Endothelial cell of umbilical vein (primary cell): ENCODE measurements around the gene BCL11A. TPM values are rescaled to one million over a fixed set of nuclear protein-coding genes. Genes with fewer than 3 reads are reported as not detected.
"Not testable (repeated sequence)": the region's sequence is repeated elsewhere in the genome, so short reads cannot be mapped to it uniquely, and the experiment has no call there.

Experiments used
- BruUV-seq: library from RNA; stranded (reverse); fragments of 400-500 nt; replicated peaks from 2 replicates; lab custom pipeline; 2021; lab: Mats Ljungman, UMichigan
- CTCF ChIA-PET: fragments of 300-600, 350-600 bp; sonication (Branson Sonifier 250); formaldehyde crosslinking; loops from one replicate; lab custom pipeline; 2021; ENCODE audit warnings: antibody characterized with exemption, inconsistent platforms; lab: Charles Lee
- POLR2A ChIA-PET: fragments of 300-600, 350-600 bp; sonication (Branson Sonifier 250); formaldehyde crosslinking; loops from one replicate; lab custom pipeline; 2021; ENCODE audit warnings: antibody characterized with exemption, inconsistent platforms; lab: Charles Lee
- DNase-seq: peaks from one replicate; pipeline ENCODE4 v3.0.0-alpha.2; 2011; ENCODE audit warnings: low read depth, low spot score
- FAIRE-seq: peaks from 2 replicates; lab custom pipeline; 2011; peaks lifted over from hg19 to GRCh38; lab: Jason Lieb, UNC
- H2AFZ ChIP-seq: 2 replicates; pipeline ENCODE4 v1.6.0; 2012; ENCODE audit warnings: low read depth, low read length, control low read depth, inconsistent platforms
- H3K27ac ChIP-seq: 2 replicates; pipeline ENCODE4 v1.5.1; 2011; ENCODE audit warnings: low read depth, mild to moderate bottlenecking, control low read depth, low read length, moderate library complexity; ENCODE audit not compliant: insufficient read depth
- H3K27me3 ChIP-seq, 2 experiments: 2 replicates each; pipeline versions ENCODE4 v1.6.0 to v1.6.1; 2011; ENCODE audit warnings: low read length in 2 of 2, mixed read lengths in 1 of 2; ENCODE audit not compliant: control insufficient read depth in 2 of 2, insufficient read depth in 2 of 2
- H3K36me3 ChIP-seq, 2 experiments: 2 replicates in 1 of 2; 3 replicates in 1 of 2; pipeline ENCODE4 v1.5.1; 2011; ENCODE audit warnings: low read length in 2 of 2, mild to moderate bottlenecking in 1 of 2, moderate library complexity in 1 of 2; ENCODE audit not compliant: control insufficient read depth in 2 of 2, insufficient read depth in 2 of 2; ENCODE audit errors: extremely low read depth in 1 of 2
- H3K4me1 ChIP-seq: 3 replicates; pipeline ENCODE4 v1.5.1; 2011; ENCODE audit warnings: mild to moderate bottlenecking, low read length; ENCODE audit not compliant: control insufficient read depth, insufficient read depth; ENCODE audit errors: extremely low read depth
- H3K4me2 ChIP-seq: 2 replicates; pipeline ENCODE4 v1.6.1; 2011; ENCODE audit warnings: low read length, control low read depth, mixed read lengths; ENCODE audit not compliant: insufficient read depth
- H3K4me3 ChIP-seq, 3 experiments: fragments of 200-600 bp in 1 of 3; sonication (generic), shearing (Covaris generic) in 1 of 3; replicated peaks in 1 of 3; 2 replicates each; pipeline ENCODE4 v1.5.1; 2011 to 2016; ENCODE audit warnings: control low read depth in 3 of 3, low read length in 3 of 3, mild to moderate bottlenecking in 2 of 3, inconsistent platforms in 1 of 3, low read depth in 1 of 3, moderate library complexity in 1 of 3; ENCODE audit not compliant: insufficient read depth in 1 of 3
- H3K79me2 ChIP-seq: 2 replicates; pipeline ENCODE4 v1.6.0; 2012; ENCODE audit warnings: low read length, inconsistent platforms; ENCODE audit not compliant: control insufficient read depth, insufficient read depth
- H3K9ac ChIP-seq: replicated peaks from 2 replicates; pipeline ENCODE3; 2011; ENCODE audit warnings: low read length, control low read depth; ENCODE audit not compliant: insufficient read depth; ENCODE audit errors: extremely low read depth
- H3K9me1 ChIP-seq: replicated peaks from 3 replicates; pipeline ENCODE4 v1.6.0; 2011; ENCODE audit warnings: mild to moderate bottlenecking, low read length; ENCODE audit not compliant: control insufficient read depth, insufficient read depth; ENCODE audit errors: extremely low read depth
- H3K9me3 ChIP-seq: replicated peaks from 2 replicates; pipeline ENCODE4 v1.5.1; 2012; ENCODE audit warnings: low read length, inconsistent platforms; ENCODE audit not compliant: control insufficient read depth, insufficient read depth
- H4K20me1 ChIP-seq: replicated peaks from 2 replicates; pipeline ENCODE3; 2011; ENCODE audit warnings: mild to moderate bottlenecking, low read length; ENCODE audit not compliant: control insufficient read depth, insufficient read depth; ENCODE audit errors: extremely low read depth
- EZH2 ChIP-seq: IDR thresholded peaks from 2 replicates; pipeline ENCODE4 v1.6.1; 2012; ENCODE audit warnings: borderline replicate concordance, low read depth, mild to moderate bottlenecking, moderate library complexity, low read length, inconsistent platforms; ENCODE audit not compliant: severe bottlenecking
- FOS ChIP-seq: IDR thresholded peaks from 2 replicates; pipeline ENCODE4 v1.6.1; 2011; ENCODE audit warnings: mild to moderate bottlenecking, low read length, moderate library complexity, borderline replicate concordance; ENCODE audit not compliant: insufficient read depth
- GATA2 ChIP-seq: IDR thresholded peaks from 2 replicates; pipeline ENCODE4 v1.7.0; 2011; ENCODE audit warnings: low read depth, mild to moderate bottlenecking, moderate library complexity, mixed read lengths, low read length; ENCODE audit not compliant: insufficient read length, insufficient read depth
- JUN ChIP-seq: IDR thresholded peaks from 2 replicates; pipeline ENCODE4 v1.6.1; 2011; ENCODE audit warnings: borderline replicate concordance, low read depth; ENCODE audit not compliant: insufficient read length, insufficient read depth
- MYC ChIP-seq: IDR thresholded peaks from one replicate; pipeline ENCODE4 v1.6.1; 2011; ENCODE audit warnings: mild to moderate bottlenecking, low read depth, low read length
- POLR2A ChIP-seq: IDR thresholded peaks from 2 replicates; pipeline ENCODE4 v1.6.1; 2012; ENCODE audit warnings: low read depth, mild to moderate bottlenecking, control low read depth, low read length
- POLR2AphosphoS5 ChIP-seq: IDR thresholded peaks from 2 replicates; pipeline ENCODE4 v1.6.1; 2012; ENCODE audit warnings: low read depth, mild to moderate bottlenecking, control low read depth, low read length, moderate library complexity; ENCODE audit not compliant: insufficient read depth
- dilution Hi-C: fragments of 300-500 bp; cut with MboI; formaldehyde crosslinking; loops from one replicate; pipeline ENCODE4 v1.15.0; 2019; ENCODE audit warnings: low sequenced_read_pairs; ENCODE audit not compliant: extremely low pct_ligation_motif_present
- intact Hi-C: fragments of 100-400 bp; cut with micrococcal nuclease; formaldehyde crosslinking; loops from one replicate; pipeline ENCODE4 v1.10.0; 2022
- polyA plus RNA-seq, 4 experiments: library from polyadenylated mRNA; depleted of rRNA in 3 of 4; stranded (reverse) in 3 of 4; unstranded in 1 of 4; fragments of >200 nt; gene quantifications; 2 replicates each; pipeline versions ENCODE4 v1.2.1 to v1.2.3, GENCODE V29; 2011 to 2012; ENCODE audit warnings: missing spikeins in 1 of 4
- total RNA-seq: library from RNA; stranded (reverse); gene quantifications from 2 replicates; pipeline ENCODE4 v1.2.3, GENCODE V29; 2021
- TF ChIP-seq, protein P1 (sequence below): IDR thresholded peaks from 2 replicates; pipeline ENCODE4 v1.6.1; 2011; ENCODE audit not compliant: insufficient read depth, insufficient read length
- TF ChIP-seq, protein P2 (sequence below), 2 donors: IDR thresholded peaks; 1 replicate in 1 of 2; 2 replicates in 1 of 2; pipeline ENCODE4 v1.5.1; 2011; ENCODE audit warnings: low read length in 2 of 2, mild to moderate bottlenecking in 2 of 2, moderate library complexity in 2 of 2, control low read depth in 1 of 2, inconsistent platforms in 1 of 2, low read depth in 1 of 2; ENCODE audit not compliant: insufficient read depth in 1 of 2; ENCODE audit errors: extremely low read depth in 1 of 2

BCL11A gene
- total and polyA plus RNA-seq, 2 donors (not counting 3 experiments of a cell fraction or from before 2014, with no cell fraction given), result 0.12 to 0.88 TPM

DNA sequence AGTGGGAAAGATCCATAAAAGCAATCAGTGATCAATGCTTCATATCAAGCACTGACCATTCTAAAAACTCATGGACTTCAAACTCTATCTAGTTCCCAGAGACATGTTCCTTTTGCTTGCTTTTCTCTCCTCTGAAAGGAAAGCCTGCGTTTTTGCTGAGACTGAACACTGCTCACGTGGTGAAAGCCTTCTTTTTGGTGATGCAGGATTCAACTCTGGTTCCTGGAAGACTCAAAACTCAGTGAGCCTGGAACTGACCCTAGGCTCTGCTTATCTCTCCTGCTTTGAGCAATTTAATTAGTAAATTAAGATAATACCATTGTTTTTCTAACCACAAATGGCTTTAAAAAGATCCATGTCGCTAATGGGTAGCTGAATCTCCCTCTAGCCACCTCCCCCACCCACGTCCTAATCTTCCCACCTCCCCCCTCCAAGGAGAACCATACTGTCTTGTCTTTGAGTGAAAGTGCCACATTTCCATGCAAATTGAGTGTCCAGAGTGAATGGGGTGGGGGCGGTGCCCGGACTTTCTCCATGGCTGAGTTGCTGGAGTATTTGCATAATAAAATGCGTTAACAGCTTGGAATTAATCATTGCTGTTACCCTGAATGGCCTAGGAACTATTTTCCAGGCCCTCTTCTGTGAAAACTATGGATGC is 130.5 kb downstream of the BCL11A start:
- FAIRE-seq, result no peak
- no peaks in the 10 kb centered on the region for H3K27me3 ChIP-seq
- H3K9ac ChIP-seq, result no peak overlapping the region
- no peaks in the 10 kb centered on the region for H4K20me1 ChIP-seq
- H3K4me2 ChIP-seq, result no peak overlapping the region
- no peaks in the 10 kb centered on the region for H3K36me3 ChIP-seq
- ChIA-PET CTCF (no interaction called here), POLR2A (no interaction called here)
- no peak overlapping the region for H3K27ac ChIP-seq
- intact Hi-C loops, result no loop called here
- no peaks in the 10 kb centered on the region for H3K79me2 ChIP-seq
- no peak for DNase-seq
- TF ChIP-seq GATA2 (no peak), EZH2 (no peak), POLR2A (no peak), POLR2AphosphoS5 (no peak), FOS (no peak), MYC (no peak), JUN (no peak)
- TF ChIP-seq, protein P1, sequence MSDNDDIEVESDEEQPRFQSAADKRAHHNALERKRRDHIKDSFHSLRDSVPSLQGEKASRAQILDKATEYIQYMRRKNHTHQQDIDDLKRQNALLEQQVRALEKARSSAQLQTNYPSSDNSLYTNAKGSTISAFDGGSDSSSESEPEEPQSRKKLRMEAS, result no peak
- TF ChIP-seq, protein P2, sequence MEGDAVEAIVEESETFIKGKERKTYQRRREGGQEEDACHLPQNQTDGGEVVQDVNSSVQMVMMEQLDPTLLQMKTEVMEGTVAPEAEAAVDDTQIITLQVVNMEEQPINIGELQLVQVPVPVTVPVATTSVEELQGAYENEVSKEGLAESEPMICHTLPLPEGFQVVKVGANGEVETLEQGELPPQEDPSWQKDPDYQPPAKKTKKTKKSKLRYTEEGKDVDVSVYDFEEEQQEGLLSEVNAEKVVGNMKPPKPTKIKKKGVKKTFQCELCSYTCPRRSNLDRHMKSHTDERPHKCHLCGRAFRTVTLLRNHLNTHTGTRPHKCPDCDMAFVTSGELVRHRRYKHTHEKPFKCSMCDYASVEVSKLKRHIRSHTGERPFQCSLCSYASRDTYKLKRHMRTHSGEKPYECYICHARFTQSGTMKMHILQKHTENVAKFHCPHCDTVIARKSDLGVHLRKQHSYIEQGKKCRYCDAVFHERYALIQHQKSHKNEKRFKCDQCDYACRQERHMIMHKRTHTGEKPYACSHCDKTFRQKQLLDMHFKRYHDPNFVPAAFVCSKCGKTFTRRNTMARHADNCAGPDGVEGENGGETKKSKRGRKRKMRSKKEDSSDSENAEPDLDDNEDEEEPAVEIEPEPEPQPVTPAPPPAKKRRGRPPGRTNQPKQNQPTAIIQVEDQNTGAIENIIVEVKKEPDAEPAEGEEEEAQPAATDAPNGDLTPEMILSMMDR (IDR thresholded peaks at IDR 0.05; ENCODE audit: extremely low read depth in 1 of 2, insufficient read depth in 1 of 2, low read depth in 1 of 2, low read length in 2 of 2), result no peak
- H3K9me3 ChIP-seq, result no peaks in the 10 kb centered on the region
- H2AFZ ChIP-seq, result no peak overlapping the region
- BruUV-seq, result no TSS peak
- dilution Hi-C loops, result no loop called here
- no peak overlapping the region for H3K4me3 ChIP-seq
- no peaks in the 10 kb centered on the region for H3K9me1 ChIP-seq
- no peaks in the 10 kb centered on the region for H3K4me1 ChIP-seq

DNA sequence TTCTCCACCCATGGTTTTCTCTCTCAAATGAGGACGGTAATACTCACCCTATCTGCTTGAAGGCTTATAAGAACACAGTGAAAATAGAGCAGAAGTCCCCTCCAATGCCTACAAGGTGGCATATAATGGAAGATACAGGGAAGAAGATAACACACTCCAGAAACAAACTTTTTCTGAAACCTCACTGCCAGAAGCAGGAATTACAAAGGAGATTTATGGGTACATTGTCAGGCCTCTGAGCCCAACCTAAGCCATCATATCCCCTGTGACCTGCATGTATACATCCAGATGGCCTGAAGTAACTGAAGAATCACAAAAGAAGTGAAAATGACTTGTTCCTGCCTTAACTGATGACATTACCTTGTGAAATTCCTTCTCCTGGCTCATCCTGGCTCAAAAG is 136.2 kb downstream of the BCL11A start:
- BruUV-seq, intact Hi-C loops, H2AFZ ChIP-seq, H3K4me2 ChIP-seq, FAIRE-seq, H3K9me1 ChIP-seq, H3K9me3 ChIP-seq, H3K9ac ChIP-seq, H4K20me1 ChIP-seq, H3K36me3 ChIP-seq, H3K4me3 ChIP-seq, H3K27me3 ChIP-seq, H3K4me1 ChIP-seq, CTCF ChIA-PET, H3K27ac ChIP-seq, DNase-seq, dilution Hi-C loops, POLR2A ChIA-PET, H3K79me2 ChIP-seq: not testable (repeated sequence)
